Measurements from ENCODE around the gene BTF3.

GRCh38 chr5:73487815-73488214 is 10.4 kb upstream of the BTF3 start:
- TF ChIP-seq CTCF (IDR thresholded peaks at IDR 0.05) (no peak), REST (IDR thresholded peaks at IDR 0.05; ENCODE audit: insufficient read depth in 1 of 2, low read depth in 2 of 2, low read length in 1 of 2) (no peak), SIN3A (IDR thresholded peaks at IDR 0.05; ENCODE audit: borderline replicate concordance, insufficient read depth, low read depth, low read length) (no peak), POLR2AphosphoS5 (IDR thresholded peaks at IDR 0.05; ENCODE audit: low read depth, low read length) (no peak), TCF7L2 (IDR thresholded peaks at IDR 0.05; ENCODE audit: low read depth, low read length) (no peak)

All from Panc1 (cell line).